Suprapubic skin (tissue), 4 donors: ENCODE measurements around the gene OR4D2. TPM values are rescaled to one million over a fixed set of nuclear protein-coding genes. Genes with fewer than 3 reads are reported as not detected.

ENCODE experiments used
- DNase-seq, 2 donors: peaks; one replicate each; pipeline ENCODE4 v3.0.0-alpha.2; 2019; ENCODE audit warnings: low spot score in 2 of 2
- H3K27ac ChIP-seq: fragments of 200-600 bp; sonication (generic); one replicate; pipeline ENCODE4 v1.5.1; 2019
- H3K27me3 ChIP-seq: fragments of 200-600 bp; sonication (generic); one replicate; pipeline ENCODE4 v1.5.1; 2019
- H3K36me3 ChIP-seq: fragments of 200-600 bp; sonication (generic); one replicate; pipeline ENCODE4 v1.5.1; 2019
- H3K4me1 ChIP-seq: fragments of 200-600 bp; sonication (generic); one replicate; pipeline ENCODE4 v1.5.1; 2019
- H3K4me3 ChIP-seq: fragments of 200-600 bp; sonication (generic); one replicate; pipeline ENCODE4 v1.5.1; 2019; ENCODE audit warnings: mild to moderate bottlenecking
- H3K9me3 ChIP-seq: fragments of 200-600 bp; sonication (generic); one replicate; pipeline ENCODE4 v1.5.1; 2019
- EP300 ChIP-seq: sonication (generic); formaldehyde crosslinking; IDR thresholded peaks from one replicate; pipeline ENCODE4 v1.6.1; 2017; ENCODE audit warnings: antibody characterized with exemption
- POLR2A ChIP-seq, 2 donors: fragments of 450-650 bp; IDR thresholded peaks; one replicate each; pipeline ENCODE4 v1.6.1; 2017; ENCODE audit warnings: antibody characterized with exemption in 2 of 2, mild to moderate bottlenecking in 2 of 2, moderate library complexity in 2 of 2
- POLR2AphosphoS5 ChIP-seq, 3 donors: sonication (generic); formaldehyde crosslinking; IDR thresholded peaks; one replicate each; pipeline ENCODE4 v1.6.1; 2017; ENCODE audit warnings: antibody characterized with exemption in 3 of 3
- whole genome bisulfite sequencing: methylation state at CpG from one replicate; pipeline ENCODE4 v1.1.5; 2018; 5-methylcytosine and 5-hydroxymethylcytosine counted together
- total RNA-seq, 4 donors: library from RNA; depleted of rRNA; stranded (reverse); fragments of >200 nt; gene quantifications; one replicate each; pipeline ENCODE4 v1.1.0, GENCODE V29; 2016
- TF ChIP-seq, protein P1 (sequence below), 2 donors: fragments of 200-600 bp in 1 of 2; fragments of 450-650 bp in 1 of 2; sonication (generic) in 1 of 2; IDR thresholded peaks; one replicate each; pipeline ENCODE4 v1.5.1; 2016 to 2019; ENCODE audit warnings: antibody characterized with exemption in 2 of 2, mild to moderate bottlenecking in 1 of 2, moderate library complexity in 1 of 2

Gene OR4D2
- total RNA-seq, 4 donors from 2014 or later = not detected

DNA sequence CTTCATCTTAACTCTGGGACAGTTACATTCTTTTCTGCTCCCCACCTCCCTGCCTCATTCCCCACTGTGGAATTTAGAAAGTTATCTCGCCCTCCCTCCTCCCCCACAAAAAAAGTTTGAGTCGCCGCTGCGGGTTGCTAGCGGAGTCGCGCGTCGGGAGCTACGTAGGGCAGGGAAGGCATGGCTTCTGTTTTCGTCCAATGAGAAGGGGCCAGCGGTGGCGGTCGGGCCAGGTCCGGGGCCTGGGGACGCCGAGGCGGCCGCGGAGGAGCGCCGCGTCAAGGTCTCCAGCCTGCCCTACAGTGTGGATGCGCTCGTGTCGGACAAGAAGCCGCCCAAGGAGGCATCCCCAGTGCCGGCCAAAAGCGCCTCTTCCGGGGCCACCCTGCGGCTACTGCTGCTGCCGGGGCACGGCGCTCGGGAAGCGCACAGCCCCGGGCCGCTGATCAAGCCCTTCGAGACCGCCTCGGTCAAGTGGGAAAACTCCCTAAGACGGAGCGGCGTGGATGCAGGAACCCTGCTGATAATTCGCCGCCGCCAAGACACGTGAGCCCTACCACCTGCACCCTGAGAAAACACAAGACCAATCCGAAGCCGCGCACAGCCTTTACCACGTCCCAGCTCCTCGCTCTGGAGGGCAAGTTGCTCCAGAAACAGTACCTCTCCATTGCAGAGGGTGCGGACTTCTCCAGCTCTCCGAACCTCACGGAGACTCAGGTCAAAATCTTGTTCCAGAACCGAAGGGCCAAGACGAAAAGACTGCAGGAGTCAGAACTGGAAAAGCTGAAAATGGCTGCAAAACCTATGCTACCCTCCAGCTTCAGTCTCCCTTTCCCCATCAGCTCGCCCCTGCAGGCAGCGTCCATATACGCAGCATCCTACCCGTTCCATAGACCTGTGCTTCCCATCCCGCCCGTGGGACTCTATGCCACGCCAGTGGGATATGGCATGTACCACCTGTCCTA, 9.7 kb upstream of the OR4D2 start:
- H3K9me3 ChIP-seq = no peaks in the 10 kb centered on the region
- no peak for DNase-seq
- WGBS = 6% methylated on average over 52 of the region's 65 CpGs

DNA sequence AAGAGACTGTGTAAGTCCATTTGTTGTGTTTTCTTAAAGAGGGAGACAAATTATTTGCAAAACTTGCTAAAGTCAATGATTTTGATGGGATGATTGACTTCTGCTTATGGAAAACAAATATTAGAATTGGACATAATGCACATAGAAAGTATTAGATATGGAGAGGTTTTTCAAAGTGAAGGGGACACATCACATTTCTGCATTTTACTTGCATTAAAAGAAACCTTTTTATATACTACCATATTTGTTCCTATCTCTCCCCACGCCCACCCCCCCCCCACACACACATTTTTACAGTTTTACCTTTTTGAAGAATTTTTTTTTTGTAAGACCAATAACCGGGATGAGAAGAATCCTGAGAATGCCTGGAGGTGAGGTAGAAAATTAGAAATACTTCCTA, 8.6 kb upstream of the OR4D2 start:
- Histone ChIP-seq H3K9me3 (no peaks in the 10 kb centered on the region), H3K4me3 (no peak overlapping the region), H3K27me3 (peaks cover 64% of the 10 kb centered on the region), H3K36me3 (no peaks in the 10 kb centered on the region), H3K4me1 (peaks cover 10% of the 10 kb centered on the region), H3K27ac (no peak overlapping the region)
- no peak for TF ChIP-seq EP300
- WGBS = 65% methylated on average over 2 of the region's 2 CpGs
- no peak for DNase-seq

More for the DNA sequence above, 9.7 kb upstream of the OR4D2 start:
- Histone ChIP-seq H3K27ac (no peak overlapping the region), H3K4me3 (peak overlapping the region; percentile 39), H3K4me1 (peaks cover 13% of the 10 kb centered on the region), H3K27me3 (peaks cover 72% of the 10 kb centered on the region), H3K36me3 (no peaks in the 10 kb centered on the region)
- TF ChIP-seq, protein P1, sequence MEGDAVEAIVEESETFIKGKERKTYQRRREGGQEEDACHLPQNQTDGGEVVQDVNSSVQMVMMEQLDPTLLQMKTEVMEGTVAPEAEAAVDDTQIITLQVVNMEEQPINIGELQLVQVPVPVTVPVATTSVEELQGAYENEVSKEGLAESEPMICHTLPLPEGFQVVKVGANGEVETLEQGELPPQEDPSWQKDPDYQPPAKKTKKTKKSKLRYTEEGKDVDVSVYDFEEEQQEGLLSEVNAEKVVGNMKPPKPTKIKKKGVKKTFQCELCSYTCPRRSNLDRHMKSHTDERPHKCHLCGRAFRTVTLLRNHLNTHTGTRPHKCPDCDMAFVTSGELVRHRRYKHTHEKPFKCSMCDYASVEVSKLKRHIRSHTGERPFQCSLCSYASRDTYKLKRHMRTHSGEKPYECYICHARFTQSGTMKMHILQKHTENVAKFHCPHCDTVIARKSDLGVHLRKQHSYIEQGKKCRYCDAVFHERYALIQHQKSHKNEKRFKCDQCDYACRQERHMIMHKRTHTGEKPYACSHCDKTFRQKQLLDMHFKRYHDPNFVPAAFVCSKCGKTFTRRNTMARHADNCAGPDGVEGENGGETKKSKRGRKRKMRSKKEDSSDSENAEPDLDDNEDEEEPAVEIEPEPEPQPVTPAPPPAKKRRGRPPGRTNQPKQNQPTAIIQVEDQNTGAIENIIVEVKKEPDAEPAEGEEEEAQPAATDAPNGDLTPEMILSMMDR (IDR thresholded peaks at IDR 0.05) = no peak
- TF ChIP-seq EP300 = no peak

DNA sequence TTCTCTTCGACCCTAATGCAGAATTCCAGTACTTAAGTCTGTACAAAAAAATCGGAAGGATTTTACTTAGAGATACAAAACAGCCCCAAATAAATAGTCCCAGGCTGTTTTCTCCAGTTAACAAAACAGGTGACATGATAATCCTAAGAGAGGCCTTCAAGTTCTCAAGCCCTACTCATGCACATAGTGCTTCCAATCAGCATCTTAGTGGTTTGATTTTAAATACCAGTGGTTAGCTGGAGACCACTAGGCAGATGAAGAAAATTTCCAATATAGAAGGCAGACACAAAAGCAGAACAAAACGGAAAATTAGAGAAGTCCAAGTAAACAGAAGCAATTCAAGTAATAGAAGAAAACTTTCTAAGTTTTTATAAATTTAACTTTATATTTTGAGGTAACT, 5.2 kb upstream of the OR4D2 start:
- TF ChIP-seq POLR2A (IDR thresholded peaks at IDR 0.05) = no peak
- no peak for TF ChIP-seq EP300
- TF ChIP-seq, protein P1 (IDR thresholded peaks at IDR 0.05) = no peak
- TF ChIP-seq POLR2AphosphoS5 (IDR thresholded peaks at IDR 0.05) = no peak
- Histone ChIP-seq H3K36me3 (no peaks in the 10 kb centered on the region), H3K27me3 (peaks cover 39% of the 10 kb centered on the region), H3K9me3 (no peaks in the 10 kb centered on the region), H3K4me1 (peaks cover 10% of the 10 kb centered on the region), H3K4me3 (no peak overlapping the region), H3K27ac (no peak overlapping the region)
- no peak for DNase-seq
- WGBS = 80% methylated on average over 3 of the region's 3 CpGs

DNA sequence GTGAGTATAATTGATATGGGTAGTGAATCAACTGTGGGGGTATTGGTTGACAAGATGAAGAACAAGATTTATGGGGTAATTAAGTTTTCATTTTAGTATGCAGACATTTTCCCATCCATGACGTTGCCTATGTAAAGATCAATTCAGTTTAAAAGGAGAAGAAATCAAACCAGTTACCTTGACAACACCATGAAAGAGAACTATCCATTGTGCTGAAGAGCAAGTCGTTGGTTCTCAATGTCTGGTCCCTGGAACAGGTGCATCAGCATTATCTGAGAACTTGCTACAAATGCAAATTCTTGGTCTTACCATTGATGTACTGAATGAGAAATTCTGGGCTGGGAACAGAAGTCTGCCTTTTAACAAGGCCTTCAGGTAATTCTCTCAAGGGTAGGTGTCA, 801 bp upstream of the OR4D2 start:
- Histone ChIP-seq H3K4me3 (no peak overlapping the region), H3K36me3 (no peaks in the 10 kb centered on the region), H3K4me1 (no peaks in the 10 kb centered on the region), H3K9me3 (no peaks in the 10 kb centered on the region), H3K27me3 (peaks cover 21% of the 10 kb centered on the region), H3K27ac (no peak overlapping the region)
- no peak for DNase-seq
- TF ChIP-seq EP300 = no peak
- TF ChIP-seq POLR2A (IDR thresholded peaks at IDR 0.05) = no peak
- TF ChIP-seq, protein P1 (IDR thresholded peaks at IDR 0.05) = no peak
- TF ChIP-seq POLR2AphosphoS5 (IDR thresholded peaks at IDR 0.05) = no peak
- 13% methylated on average over 2 of the region's 2 CpGs for WGBS

DNA sequence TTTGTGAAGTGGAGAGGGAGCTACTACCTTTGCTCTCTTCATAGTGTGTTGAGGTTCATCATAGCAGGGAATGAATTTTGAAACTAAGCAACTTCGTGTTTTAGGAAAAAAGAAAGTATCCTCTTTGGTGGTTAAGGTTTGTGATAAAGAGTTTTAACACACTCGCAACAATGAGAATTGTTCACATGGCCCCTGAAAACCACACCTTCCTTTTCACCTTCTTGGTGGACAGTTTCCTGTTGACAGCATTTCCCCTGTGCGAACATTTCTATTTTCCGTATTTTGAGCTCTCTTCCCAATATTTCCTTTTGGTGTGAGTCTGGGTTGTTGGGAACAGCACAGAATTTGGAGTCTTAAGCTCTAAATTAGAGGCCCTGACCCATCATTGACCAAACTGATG, 3.8 kb downstream of the OR4D2 start:
- no peak for TF ChIP-seq EP300
- TF ChIP-seq, protein P1 (IDR thresholded peaks at IDR 0.05) = no peak
- no peak for TF ChIP-seq POLR2AphosphoS5 (IDR thresholded peaks at IDR 0.05)
- DNase-seq = no peak
- H3K27ac ChIP-seq = no peak overlapping the region
- 62% methylated on average over 4 of the region's 4 CpGs for WGBS
- H3K4me3 ChIP-seq = no peak overlapping the region
- H3K9me3 ChIP-seq = no peaks in the 10 kb centered on the region
- peaks cover 21% of the 10 kb centered on the region for H3K27me3 ChIP-seq
- H3K4me1 ChIP-seq = no peaks in the 10 kb centered on the region
- H3K36me3 ChIP-seq = no peaks in the 10 kb centered on the region
